ENCODE measurements around the gene IGSF22. TPM values are rescaled to one million over a fixed set of nuclear protein-coding genes. Genes with fewer than 3 reads are reported as not detected.

Gene IGSF22
- total RNA-seq, 2 donors from 2014 or later = 0.21 TPM; not detected in 1

- no peaks in the 10 kb centered on the region for H3K27me3 ChIP-seq (replicated peaks; ENCODE audit: insufficient read depth)
- H3K4me3 ChIP-seq = peak overlapping the region; percentile 88
- ATAC-seq (ENCODE audit: insufficient number of reproducible peaks, low FRiP score, low read depth) (no peak), DNase-seq (ENCODE audit: low spot score) (no peak)
- TF ChIP-seq, protein P1, sequence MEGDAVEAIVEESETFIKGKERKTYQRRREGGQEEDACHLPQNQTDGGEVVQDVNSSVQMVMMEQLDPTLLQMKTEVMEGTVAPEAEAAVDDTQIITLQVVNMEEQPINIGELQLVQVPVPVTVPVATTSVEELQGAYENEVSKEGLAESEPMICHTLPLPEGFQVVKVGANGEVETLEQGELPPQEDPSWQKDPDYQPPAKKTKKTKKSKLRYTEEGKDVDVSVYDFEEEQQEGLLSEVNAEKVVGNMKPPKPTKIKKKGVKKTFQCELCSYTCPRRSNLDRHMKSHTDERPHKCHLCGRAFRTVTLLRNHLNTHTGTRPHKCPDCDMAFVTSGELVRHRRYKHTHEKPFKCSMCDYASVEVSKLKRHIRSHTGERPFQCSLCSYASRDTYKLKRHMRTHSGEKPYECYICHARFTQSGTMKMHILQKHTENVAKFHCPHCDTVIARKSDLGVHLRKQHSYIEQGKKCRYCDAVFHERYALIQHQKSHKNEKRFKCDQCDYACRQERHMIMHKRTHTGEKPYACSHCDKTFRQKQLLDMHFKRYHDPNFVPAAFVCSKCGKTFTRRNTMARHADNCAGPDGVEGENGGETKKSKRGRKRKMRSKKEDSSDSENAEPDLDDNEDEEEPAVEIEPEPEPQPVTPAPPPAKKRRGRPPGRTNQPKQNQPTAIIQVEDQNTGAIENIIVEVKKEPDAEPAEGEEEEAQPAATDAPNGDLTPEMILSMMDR (IDR thresholded peaks at IDR 0.05) = no peak
- H3K9me3 ChIP-seq = no peaks in the 10 kb centered on the region
- peaks cover 8 to 11% of the 10 kb centered on the region in 2 donors for H3K4me1 ChIP-seq (ENCODE audit: control insufficient read depth in 1 of 2, low read depth in 2 of 2)
- H3K27ac ChIP-seq = peak overlapping the region in 1 of 2 donors; percentile 74
- no peaks in the 10 kb centered on the region for H3K36me3 ChIP-seq
Observed at GRCh38 chr11:18699269-18699596, 26.8 kb downstream of the IGSF22 start.

GRCh38 chr11:18698341-18699268 lies 27.4 kb downstream of the IGSF22 start, which contains the start of gene TMEM86A:
Gene TMEM86A, plus strand, starts transcription at chr11:18698779. Its CDS starts 108 bp downstream, at chr11:18698887.
- TF ChIP-seq, protein P1 (IDR thresholded peaks at IDR 0.05) = no peak
- Histone ChIP-seq H3K4me3 (peak within 1 kb of the TSS; percentile 88), H3K4me1 (ENCODE audit: control insufficient read depth in 1 of 2, low read depth in 2 of 2) (peaks cover 8 to 11% of the 10 kb centered on the region in 2 donors), H3K27ac (peak within 1 kb of the TSS; percentile 31 to 74), H3K9me3 (no peaks in the 10 kb centered on the region), H3K27me3 (replicated peaks; ENCODE audit: insufficient read depth) (no peaks in the 10 kb centered on the region), H3K36me3 (no peaks in the 10 kb centered on the region)
- DNase-seq (ENCODE audit: low spot score) = peak; percentile 74
- ATAC-seq (ENCODE audit: insufficient number of reproducible peaks, low FRiP score, low read depth) = peak; percentile 83

GRCh38 chr11:18697576-18697975 lies 28.4 kb downstream of the IGSF22 start:
- TF ChIP-seq, protein P1 (IDR thresholded peaks at IDR 0.05) = no peak
- Histone ChIP-seq H3K4me3 (no peak overlapping the region), H3K9me3 (no peaks in the 10 kb centered on the region), H3K27me3 (replicated peaks; ENCODE audit: insufficient read depth) (no peaks in the 10 kb centered on the region), H3K4me1 (ENCODE audit: control insufficient read depth in 1 of 2, low read depth in 2 of 2) (peaks cover 8 to 11% of the 10 kb centered on the region in 2 donors), H3K27ac (peak overlapping the region in 1 of 2 donors; percentile 74), H3K36me3 (no peaks in the 10 kb centered on the region)
- ATAC-seq (ENCODE audit: insufficient number of reproducible peaks, low FRiP score, low read depth) = peak; percentile 11
- DNase-seq (ENCODE audit: low spot score) = no peak

DNA sequence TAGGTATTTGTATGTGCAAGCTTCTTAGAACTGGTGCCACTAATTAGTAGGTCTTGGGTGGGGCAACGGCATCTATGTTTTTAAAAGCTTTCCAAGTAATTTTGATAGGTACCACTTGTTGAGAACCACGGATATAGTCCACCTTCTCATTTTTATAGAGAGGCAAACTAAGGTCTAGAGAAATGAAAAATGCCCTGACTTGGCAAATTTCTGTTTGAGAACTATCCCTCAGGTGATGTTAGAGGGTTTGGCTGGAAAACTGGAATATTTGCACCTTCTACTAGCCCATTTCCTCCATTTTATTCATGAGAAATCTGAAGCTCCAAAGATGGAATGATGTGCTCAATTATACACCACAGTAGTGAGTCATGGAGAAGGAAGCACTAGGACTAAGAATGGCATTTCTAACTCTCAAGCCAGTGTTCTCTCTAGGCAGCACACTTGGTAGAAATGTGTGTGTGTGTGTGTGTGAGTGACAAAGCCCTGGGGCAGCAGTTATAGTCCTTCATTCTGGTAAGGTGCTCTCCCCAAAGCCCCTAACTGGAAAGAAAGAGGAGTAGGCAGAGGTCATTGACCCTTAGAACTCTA lies 29.3 kb downstream of the IGSF22 start:
- H3K4me1 ChIP-seq (ENCODE audit: control insufficient read depth in 1 of 2, low read depth in 2 of 2) = peaks cover 8 to 11% of the 10 kb centered on the region in 2 donors
- DNase-seq (ENCODE audit: low spot score) (no peak), ATAC-seq (ENCODE audit: insufficient number of reproducible peaks, low FRiP score, low read depth) (no peak)
- H3K27me3 ChIP-seq (replicated peaks; ENCODE audit: insufficient read depth) = no peaks in the 10 kb centered on the region
- H3K4me3 ChIP-seq = no peak overlapping the region
- H3K27ac ChIP-seq = peak overlapping the region in 1 of 2 donors; percentile 1
- H3K36me3 ChIP-seq = no peaks in the 10 kb centered on the region
- H3K9me3 ChIP-seq = no peaks in the 10 kb centered on the region
- TF ChIP-seq, protein P1 (IDR thresholded peaks at IDR 0.05) = no peak

All from thoracic aorta (tissue), 2 donors.